Skin of body (tissue), 2 donors: Measurements from ENCODE around the gene DKK2. TPM values are rescaled to one million over a fixed set of nuclear protein-coding genes. Genes with fewer than 3 reads are reported as not detected.

Source experiments
- DNase-seq: peaks from one replicate; lab custom pipeline; 2025; lab: John Stamatoyannopoulos, UW
- total RNA-seq: library from RNA; depleted of rRNA; stranded (reverse); fragments of >200 nt; gene quantifications from one replicate; pipeline ENCODE4 v1.2.3, GENCODE V29; 2014

The DKK2 gene
- total RNA-seq, 1 donor from 2014 or later, result 42.9 TPM

DNA sequence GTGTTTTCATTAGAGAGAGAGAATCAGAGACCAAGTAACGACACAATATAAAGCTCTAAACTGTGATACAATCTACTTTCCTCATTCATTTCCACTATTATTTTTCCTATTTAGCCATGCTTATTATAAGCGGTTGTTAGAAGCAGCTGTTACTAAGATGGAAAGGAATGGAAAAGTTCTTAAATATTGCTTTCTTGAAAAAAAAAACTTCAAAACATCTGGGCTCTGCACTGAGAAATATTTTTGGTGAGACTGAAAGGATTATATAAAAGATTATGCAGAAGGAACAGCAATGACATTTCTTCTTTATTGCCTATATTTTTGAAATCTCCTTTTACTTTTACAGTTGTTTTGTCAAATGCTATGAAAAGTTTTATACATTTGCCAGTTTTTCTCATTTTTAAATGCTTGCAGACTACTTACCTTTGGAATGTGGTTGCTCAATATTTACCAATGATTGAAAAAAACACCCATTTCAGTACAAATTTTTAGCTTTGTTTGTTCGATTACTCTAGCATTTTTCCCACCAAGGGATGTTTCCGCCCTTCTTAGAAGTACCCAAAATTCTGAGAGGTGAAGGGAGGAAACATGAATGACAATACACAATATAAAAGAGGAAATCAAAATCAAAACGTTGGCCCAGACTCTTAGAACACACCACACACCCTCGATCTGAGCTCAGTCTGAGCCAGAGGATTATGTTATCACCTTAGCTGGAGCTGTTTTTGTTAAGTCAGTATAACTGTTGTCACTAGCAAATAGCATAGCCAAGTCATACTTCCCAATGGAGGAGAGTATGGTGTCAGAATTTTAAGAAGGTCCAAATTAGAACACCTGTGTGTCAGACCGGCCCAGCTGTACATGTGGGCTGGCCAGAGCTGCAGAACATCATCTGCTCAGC is 18.4 kb downstream of the DKK2 start:
- no peak for DNase-seq

DNA sequence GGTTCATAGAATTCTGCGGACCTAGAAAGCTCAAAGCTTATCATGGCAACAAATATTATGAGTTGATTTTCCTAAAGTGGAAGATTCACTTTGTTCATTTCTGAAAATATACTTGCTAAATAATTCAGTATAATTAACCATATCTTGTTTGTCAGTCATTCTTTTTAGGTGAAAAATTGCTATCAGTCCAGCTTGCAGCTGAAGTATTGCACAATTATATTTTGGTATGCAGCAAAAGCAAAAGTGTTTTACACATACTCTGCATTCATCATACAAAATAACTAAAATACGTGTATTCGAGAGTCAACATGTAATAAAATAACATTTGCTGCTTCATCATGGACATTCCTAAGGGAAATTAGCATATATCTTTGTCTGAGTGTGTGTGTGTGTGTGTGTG is 24.8 kb downstream of the DKK2 start:
- DNase-seq, result no peak

DNA sequence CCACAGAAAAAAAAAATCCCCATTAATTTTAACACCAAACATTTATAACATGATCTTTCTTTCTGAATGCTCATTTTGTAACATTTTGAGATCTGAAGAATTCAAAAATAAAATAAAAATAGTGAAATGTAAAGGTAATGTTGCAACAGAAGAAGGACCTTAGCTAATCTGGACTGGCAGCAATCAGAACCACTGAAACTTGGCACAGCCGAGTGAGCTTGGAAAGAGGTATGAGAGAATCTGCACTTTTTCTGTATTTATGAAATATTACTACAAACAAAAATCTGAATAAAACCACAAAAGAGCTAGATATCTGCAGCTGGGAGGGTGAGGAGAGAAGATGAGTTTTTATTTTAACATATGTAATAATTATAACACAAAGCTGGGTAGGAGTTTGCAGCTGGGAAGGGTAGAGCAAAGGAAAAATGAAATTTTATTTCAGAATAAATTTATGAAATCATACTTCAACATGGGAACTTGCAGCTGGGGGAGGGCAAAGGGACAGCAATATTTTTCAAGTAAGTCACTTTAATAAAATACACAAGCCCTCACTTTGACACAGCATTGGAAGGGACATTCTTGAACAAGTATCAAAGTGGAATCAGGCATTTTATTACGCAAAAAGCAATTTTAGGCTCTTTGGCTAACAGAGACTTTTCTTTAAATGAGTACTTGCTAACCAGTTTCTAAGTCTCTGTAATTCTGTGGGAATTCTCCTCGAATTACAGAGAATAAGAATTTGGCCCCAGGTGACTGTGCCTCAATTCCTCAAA is 26.7 kb downstream of the DKK2 start:
- DNase-seq, result no peak

DNA sequence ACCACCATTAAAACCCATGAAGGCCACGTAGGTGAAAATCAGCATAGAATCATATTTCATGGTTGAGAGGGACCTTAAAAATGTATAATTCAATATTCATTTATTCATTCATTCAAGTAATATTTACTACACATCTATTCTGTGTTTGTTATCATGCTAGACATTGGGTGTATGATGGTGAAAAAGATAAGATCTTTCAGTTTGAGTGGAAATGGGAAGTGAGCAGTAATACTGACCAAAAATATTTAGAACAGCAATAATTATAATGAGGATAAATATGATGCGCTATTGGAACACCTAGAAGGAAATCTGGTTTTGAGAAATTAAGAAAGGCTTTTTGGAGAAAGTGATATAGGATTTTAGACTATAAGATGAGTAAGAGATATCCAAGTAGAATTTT is 28.0 kb downstream of the DKK2 start:
- DNase-seq, result no peak

DNA sequence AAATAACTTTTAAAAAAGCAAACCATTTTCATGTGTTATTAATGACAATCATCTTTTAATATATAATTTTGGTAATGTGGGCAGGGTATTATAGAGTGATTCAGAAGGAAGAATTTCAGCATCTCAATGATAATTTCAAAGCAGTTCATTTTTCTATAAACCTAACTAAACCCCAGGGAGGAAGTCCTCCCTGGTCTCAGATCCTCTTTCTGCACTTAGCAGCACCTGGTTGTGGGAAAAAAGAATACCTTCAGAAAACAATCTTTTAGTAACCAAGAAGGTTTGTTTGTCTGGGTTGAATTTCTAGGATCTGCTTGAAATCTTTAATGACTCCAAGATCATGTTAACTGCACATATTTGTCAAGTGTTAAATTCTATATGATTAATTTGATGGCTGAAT is 29.9 kb downstream of the DKK2 start:
- DNase-seq, result no peak

DNA sequence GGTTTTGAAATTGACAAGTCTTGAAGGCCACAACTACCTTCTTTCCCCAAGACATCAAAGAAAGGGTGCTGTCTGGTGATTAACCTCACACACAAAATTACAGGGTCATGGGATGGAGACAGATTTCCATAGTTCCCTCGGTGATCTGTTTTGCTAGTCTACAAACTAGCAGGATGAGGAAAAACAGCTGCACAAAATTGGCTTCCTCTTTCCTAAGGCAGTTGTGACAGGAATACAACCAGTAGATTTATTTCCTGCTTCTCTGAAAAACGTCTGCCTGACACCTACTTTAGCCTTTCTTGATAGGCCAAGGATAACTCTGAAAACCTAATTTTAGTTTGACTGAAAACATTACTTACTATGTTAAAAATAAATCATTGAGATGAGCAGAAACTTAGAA is 39.6 kb downstream of the DKK2 start:
- DNase-seq, result peak; percentile 43

DNA sequence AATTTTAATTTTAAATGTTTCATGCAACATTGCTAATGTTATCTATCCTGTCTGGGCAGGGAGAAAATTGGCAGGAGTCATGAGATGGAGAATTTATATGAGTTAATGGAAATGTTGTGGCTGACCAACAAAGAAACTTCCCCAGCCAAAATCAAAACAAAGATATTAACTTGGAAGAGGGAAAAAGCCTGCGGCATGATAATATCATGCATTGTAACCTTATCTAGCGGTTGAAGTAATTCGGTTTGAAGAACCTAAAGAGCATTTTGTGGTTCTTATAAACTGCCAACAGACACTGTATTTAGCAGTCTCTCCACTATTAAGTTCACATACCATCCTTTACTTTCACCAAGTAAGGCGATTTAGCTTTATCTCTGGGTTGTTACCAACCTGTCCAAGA is 42.3 kb downstream of the DKK2 start:
- no peak for DNase-seq

DNA sequence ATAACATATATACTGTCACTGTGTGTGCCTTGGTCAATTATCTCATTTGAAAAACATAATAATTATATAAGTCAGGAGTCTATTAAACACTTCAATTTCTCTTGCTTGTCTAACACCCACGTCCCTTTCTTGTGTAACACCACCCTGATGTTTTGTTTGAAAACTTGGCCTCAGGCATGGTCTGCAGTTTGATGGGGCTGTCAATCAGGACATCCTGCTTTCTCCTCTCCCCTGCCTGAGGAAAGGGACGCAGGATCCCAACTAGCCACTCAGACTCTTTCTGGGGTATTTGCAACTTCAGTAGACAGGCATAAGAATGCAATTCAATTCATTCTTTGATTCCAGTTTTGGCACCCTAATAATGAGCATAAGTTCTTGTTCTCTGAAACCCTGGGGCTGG is 48.8 kb downstream of the DKK2 start:
- DNase-seq, result no peak

DNA sequence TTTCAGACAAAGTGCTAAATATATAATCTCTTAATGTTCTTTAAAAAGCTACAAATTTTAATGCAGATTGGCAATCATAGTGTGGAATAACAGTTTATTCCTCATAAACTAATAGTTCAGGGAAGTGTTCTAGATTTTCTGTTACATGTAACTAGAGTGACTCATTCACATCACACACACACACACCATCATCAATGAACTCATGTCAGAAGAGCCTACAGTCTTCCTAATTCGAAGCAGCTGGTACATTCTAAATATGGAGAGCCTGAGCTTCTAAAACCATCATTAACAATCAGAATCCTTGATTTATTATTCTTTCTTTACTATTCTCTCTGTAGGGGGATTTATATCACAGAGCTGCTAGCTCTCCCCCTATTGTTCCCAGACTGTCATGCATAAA is 49.6 kb downstream of the DKK2 start:
- DNase-seq, result peak; percentile 86

DNA sequence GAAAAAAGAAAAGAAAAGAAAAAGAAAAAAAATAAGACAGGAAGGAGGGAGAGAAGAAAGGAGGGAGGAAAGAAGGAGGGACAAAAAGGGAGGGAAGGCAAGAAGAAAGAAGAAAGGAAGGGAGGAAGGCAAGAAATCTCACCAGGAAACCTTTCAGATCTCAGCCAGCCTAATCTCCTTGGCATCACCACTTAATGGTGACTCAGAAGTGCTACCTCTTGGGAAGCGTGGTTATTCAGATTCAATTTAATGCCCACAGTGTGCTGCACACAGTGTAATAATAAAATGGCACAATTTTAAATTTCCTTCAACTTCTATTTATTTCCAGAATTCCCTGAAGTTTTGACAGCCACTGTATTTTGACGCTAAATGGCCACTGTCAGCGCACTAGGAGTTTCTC is 50.3 kb downstream of the DKK2 start:
- DNase-seq, result no peak

DNA sequence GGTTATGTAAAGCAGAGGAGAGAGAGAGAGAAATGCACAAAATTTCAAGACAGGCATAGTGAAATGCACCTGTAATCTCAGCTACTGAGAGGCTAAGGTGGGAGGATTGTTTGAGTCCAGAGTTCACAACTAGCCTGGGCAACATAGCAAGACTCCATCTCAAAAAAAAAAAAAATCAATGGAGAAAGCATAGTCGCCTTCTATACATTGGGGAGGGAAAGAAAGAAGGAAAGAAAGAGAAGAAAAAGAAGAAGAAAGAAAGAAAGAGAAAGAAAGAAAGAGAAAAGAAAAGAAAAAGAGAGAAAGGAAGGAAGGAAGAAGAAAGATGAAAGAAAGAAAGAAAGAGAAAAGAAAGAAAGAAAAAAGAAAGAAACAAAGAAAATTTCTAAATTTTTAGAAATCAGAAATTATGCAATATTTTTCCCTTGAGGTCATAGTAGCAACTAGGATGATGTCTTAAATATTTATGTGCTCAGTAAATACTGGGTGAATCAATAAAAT is 53.4 kb downstream of the DKK2 start:
- no peak for DNase-seq

DNA sequence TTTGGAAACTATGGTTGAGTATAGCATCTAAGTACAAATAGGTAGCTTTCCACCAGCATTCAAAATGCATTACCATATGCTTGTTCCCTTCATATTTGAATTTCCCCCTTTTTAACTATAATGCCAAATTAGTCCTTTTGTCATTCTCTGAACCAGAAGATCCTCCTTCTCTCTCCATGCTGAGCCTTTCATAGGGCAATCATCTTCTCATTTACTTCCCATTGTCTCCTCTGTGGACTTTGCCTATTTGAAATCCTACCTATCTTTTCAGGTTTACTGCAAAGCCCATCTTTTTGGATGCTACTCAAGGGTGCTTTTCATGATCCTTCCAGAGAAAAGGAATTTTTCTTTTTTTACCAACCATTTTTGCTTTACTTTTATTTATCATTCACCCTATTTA is 54.7 kb downstream of the DKK2 start:
- no peak for DNase-seq

DNA sequence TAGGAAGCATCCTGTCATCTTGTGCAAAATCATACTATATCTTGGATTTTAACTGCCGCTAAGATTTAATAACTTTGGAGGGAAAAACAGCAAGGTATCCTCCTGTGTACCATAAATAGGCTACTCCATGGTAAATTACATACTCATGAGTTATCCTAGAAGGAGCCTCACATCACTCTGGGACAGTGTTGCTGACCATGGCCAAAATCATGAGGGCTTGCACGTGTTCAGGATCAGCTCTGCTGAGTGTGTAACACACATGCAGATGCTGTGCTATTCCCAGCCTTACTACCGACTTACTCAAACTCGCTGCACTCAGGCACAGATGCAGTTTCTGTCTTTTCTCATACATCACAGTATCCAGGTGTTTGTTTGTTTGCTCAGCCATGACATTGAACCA is 56.6 kb downstream of the DKK2 start:
- no peak for DNase-seq

DNA sequence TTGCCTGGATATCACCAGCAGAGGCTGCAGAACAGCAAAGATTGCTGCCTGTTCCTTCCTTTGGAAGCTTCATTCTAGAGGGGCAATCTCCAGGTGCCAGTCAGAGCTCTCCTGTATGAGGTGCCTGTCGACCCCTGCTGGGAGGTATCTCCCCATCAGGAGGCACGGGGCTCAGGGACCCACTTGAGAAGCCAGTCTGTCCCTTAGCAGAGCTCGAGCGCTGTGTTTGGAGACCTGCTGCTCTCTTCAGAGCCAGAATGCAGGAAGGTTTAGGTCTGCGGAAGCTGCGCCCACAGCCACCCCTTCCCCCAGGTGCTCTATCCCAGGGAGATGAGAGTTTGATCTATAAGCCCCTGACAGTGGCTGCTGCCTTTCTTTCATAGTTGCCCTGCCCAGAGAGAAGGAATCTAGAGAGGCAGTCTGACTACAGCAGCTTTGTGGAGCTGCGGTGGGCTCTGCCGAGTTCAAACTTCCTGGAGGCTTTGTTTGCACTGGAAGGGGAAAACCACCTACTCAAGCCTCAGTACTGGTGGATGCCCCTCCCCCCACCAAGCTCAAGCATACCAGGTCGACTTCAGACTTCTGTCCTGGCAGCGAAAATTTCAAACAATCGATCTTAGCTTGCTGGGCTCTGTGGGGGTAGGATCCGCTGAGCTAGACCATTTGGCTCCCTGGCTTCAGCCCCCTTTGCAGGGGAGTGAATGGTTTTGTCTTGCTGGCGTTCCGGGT is 57.9 kb downstream of the DKK2 start:
- DNase-seq, result no peak

DNA sequence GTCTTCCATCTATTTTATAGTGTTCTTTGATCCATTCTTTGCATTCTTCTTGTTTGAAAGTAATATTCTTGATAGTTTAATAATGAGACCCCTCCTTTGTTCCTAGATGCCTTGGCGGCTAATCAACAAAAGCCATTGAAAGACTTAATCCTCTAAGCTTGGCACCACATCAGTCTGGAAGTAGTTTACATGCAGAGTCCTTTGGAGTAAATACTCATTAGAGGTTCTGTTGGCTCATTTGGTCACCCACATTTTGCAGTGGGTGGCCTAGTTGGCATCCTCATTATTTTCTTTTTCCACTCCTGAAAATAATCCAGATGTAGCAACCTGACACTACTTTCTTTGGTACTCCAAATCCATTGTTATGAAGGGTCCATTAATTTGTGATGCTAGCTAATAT is 64.5 kb downstream of the DKK2 start:
- no peak for DNase-seq

DNA sequence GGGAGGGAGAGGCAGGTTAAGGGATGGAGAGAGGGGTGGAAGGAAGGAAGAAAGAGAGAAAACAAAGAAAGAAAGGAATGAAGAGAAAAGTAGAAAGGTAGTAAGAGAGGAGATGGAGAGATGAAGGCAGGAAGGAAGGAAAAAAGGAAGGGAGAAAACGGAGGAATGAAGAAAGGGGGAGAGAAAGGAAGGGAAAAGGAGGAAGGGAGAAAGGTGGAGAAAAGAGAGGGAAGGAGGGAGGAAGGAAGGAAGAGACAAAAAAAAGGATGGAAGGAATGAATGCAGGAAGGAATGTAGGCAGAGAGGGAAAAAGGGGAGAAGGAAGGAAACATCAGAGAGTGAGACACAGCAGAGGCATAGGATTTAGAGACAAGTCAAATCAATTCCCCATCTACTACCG is 68.2 kb downstream of the DKK2 start:
- no peak for DNase-seq

DNA sequence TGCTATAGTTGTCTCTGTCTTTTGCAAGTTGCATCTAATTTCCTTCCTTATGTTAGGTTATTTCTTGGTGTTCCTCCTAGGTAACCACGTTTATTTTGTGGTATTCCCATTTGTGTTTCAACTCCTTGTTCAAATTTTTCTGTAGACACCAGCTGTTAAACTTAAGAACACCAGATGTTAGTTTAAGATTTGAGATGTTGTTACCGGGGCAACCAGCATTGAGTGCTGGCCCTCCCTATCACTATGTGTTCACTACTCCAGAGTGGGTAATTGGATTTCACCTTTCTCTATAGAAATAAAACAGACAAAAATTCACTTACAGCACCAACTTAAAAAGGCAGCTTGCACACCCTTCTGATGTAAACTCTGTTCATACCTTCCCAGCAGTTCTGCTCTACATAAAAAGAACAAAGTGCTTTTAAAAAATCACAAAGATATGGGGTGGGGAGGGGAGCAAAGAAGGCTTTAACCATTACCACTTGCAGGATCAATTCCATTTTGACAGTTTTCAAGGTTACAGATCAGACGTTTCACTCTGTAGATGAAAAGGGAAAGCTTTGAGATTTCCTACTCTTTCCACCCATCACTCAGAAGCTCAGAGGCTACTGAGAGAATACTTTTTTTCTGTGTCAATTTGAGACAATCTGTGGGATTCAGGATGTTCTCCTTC is 82.9 kb downstream of the DKK2 start:
- no peak for DNase-seq

DNA sequence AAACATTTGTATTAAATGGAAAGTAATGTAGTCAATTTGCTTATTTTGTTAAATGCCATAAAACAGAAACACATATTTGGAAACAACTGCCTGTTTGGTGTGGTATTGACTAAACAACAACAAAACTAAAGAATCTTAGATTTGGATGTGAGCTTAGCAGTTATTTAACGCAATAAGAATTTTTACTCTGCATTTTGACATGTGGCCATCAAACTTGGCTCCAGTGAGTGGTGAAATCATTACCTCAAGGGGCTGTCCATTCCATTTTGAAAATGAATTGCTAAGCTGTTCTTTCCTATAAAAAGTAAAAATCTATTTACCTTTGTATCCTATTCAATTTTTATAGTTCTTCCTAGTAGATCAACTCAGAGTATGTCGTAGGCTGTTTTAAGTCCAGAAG is 84.2 kb downstream of the DKK2 start:
- DNase-seq, result peak; percentile 64

DNA sequence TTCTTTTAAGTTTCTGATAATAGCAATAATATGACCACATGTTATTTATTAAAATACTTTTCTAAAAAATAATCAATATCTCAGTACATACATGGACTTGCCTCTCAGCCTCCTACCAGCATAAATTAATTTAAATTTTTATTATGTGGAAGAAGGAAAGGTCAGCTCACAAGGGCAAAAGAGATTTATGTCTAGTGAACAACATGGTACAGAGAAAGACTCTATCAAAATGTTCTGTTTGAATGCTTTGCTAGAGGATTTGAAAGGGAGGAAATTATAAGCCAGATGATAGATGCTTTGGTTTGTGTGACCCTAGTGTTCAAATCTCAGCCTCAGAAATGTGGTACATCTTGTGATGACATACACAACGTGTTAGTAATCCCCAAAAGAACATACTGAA is 94.3 kb downstream of the DKK2 start:
- DNase-seq, result no peak

DNA sequence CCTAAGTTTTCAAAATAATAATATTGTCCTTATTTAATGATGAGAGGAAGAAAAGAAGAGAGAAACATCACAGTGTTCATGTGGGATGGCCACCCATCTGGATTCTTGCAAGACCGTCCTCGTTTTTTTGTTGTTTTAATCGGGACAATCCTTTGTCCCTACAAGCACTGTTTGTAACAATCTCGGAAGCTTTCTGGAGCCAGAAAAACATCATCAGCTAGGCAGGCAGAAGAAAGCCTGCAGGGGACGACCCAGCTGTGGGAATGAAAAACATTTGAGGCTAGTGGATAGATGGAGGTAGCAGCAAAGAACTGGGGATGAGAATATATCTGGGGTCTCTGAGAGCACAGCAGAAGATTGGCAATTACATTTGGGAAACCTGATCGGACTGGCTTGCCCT is 105.6 kb downstream of the DKK2 start:
- no peak for DNase-seq

DNA sequence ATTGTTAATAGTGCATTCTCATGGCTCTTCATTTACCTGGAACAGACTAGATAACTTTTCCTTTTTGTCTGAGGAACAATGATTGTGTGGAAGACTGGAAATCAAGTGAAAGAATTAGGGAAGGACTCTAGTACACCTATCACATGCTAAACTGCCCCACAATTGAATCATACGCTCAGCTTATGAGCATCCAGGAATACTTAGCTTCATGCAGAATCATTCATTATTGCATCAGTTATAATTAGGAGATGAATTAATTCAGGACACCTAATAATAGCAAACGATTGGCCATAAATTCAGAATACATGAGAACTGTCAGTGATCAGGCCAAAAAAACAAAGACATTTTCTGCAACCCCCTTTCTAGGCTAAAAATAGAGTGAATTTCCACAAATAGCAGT is 106.9 kb downstream of the DKK2 start:
- DNase-seq, result peak; percentile 21
